ENCODE data around the gene CD58.

- TF ChIP-seq ZFP3 (CRISPR knock-in tag; IDR thresholded peaks at IDR 0.05) = no peak
- TF ChIP-seq RARB (CRISPR knock-in tag; IDR thresholded peaks at IDR 0.05) = no peak
- no peak for TF ChIP-seq ESRRG (CRISPR knock-in tag; IDR thresholded peaks at IDR 0.05)
- TF ChIP-seq ZFP30 (CRISPR knock-in tag; IDR thresholded peaks at IDR 0.05) = no peak
- TF ChIP-seq ZC3H10 (CRISPR knock-in tag; IDR thresholded peaks at IDR 0.05) = no peak
- TF ChIP-seq, protein P1, sequence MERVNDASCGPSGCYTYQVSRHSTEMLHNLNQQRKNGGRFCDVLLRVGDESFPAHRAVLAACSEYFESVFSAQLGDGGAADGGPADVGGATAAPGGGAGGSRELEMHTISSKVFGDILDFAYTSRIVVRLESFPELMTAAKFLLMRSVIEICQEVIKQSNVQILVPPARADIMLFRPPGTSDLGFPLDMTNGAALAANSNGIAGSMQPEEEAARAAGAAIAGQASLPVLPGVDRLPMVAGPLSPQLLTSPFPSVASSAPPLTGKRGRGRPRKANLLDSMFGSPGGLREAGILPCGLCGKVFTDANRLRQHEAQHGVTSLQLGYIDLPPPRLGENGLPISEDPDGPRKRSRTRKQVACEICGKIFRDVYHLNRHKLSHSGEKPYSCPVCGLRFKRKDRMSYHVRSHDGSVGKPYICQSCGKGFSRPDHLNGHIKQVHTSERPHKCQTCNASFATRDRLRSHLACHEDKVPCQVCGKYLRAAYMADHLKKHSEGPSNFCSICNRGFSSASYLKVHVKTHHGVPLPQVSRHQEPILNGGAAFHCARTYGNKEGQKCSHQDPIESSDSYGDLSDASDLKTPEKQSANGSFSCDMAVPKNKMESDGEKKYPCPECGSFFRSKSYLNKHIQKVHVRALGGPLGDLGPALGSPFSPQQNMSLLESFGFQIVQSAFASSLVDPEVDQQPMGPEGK (CRISPR knock-in tag; IDR thresholded peaks at IDR 0.05; ENCODE audit: borderline replicate concordance) = no peak
- TF ChIP-seq CSRNP3 (CRISPR knock-in tag; IDR thresholded peaks at IDR 0.05) = no peak
- TF ChIP-seq ARNTL (CRISPR knock-in tag; IDR thresholded peaks at IDR 0.05; ENCODE audit: borderline replicate concordance, low read depth) = no peak
- TF ChIP-seq TOX (CRISPR knock-in tag; IDR thresholded peaks at IDR 0.05; ENCODE audit: borderline replicate concordance) = no peak
These were observed 69.0 kb downstream of the CD58 start for GRCh38 chr1:116501870-116502244.
